ENCODE data around the gene GINS1.

The GINS1 gene

DNA sequence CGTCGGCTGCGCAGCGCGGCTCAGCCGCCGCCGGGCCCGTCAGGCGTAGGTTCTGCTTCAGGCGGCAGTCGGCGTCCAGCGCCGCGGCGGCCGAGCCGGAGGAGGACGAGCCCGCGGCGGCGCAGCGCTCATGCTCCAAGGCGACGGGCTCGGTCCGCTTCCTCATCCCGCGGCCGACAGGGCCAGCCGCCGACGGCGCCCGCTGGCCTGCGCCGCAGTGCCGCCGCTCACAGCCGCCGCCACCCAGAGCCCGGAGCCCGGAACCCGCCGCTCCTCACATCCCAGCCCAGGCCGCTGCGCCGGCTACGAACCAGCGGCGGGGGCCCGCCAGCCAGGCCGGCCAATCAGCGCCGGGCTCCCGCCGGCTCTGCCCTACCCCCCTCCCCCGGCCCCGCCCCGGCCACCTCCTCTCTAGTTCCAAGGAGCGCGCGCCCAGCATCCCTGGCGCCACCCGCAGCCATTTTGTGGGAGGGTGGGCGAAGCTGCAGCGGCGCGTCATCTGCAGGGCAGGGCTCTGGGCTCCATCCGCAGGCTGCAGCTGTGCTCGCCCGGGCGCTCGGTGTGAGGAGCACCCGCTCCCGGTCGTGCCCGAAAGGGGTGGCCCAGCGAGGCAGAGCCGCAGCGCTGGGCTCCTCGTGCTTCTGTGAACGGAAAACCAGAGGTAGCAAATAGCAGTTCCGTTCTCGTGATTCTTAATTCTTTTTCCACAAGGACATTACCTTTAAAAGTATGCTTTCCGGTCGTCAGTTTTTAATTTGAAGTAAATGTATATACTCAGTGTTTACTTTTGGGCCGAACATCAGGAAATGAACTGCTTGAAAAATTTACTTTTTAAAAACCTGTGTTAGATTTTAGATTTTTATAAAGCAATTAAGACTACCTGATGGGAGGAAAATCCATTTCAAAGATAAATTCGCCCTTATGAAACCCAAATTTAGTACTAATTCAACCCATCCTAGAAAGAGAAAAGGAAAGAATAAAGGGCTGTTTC lies 16.6 kb upstream of the GINS1 start, which contains the start of gene ABHD12:
Gene ABHD12 (minus strand): TSS at position 298 of the 991 bp plus-strand sequence. CDS start 132 bp downstream, at position 166.
- peak within 1 kb of the TSS; percentile 51; the same call in 1 of the 2 replicates for H3K9ac ChIP-seq
- H3K4me1 ChIP-seq (ENCODE audit: low read depth, poor library complexity, severe bottlenecking), result peaks cover 16% of the 10 kb centered on the region
- peaks cover 42% of the 10 kb centered on the region for H3K79me2 ChIP-seq (ENCODE audit: insufficient read depth, low read depth)
- no peak within 1 kb of the TSS for H3K4me3 ChIP-seq (IDR thresholded peaks at IDR 0.05; ENCODE audit: insufficient read depth, low read depth, low read length)
- peak within 1 kb of the TSS; percentile 61 for H3K27ac ChIP-seq
- no peak for TF ChIP-seq CTCF (conservative IDR thresholded peaks at IDR 0.05; ENCODE audit: low read depth, low read length)
- H4K20me1 ChIP-seq (ENCODE audit: insufficient read depth), result no peaks in the 10 kb centered on the region
- no peaks in the 10 kb centered on the region for H3K27me3 ChIP-seq (ENCODE audit: insufficient read depth, low read depth)
- H2AFZ ChIP-seq (ENCODE audit: low read depth), result peak within 1 kb of the TSS; percentile 38
- H3K4me2 ChIP-seq, result peak within 1 kb of the TSS; percentile 82
- no peaks in the 10 kb centered on the region for H3K36me3 ChIP-seq (ENCODE audit: insufficient read depth)

DNA sequence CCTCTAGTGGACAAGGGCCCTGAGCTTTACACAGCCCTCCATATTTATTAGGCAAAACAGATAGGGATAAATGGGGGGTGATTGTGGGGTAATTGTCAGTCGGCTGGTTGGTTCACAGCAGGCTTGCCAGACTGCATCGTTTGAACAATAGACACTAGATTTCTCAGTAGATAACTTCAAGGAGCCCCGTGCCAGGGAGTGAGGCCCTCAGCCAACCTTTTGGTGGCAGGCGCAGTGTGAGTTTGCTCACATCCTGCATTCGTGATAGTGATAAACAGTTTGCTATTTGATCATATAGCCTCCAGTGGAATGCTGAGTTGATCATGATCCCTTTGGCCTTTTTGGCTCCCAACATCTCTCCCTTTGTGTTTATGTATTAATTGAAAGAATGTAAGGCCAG lies 13.2 kb upstream of the GINS1 start:
- Histone ChIP-seq H3K36me3 (ENCODE audit: insufficient read depth) (no peaks in the 10 kb centered on the region), H3K9ac (no peak overlapping the region), H2AFZ (ENCODE audit: low read depth) (no peak overlapping the region), H3K79me2 (ENCODE audit: insufficient read depth, low read depth) (peaks cover 9% of the 10 kb centered on the region; the same call in 1 of the 2 replicates), H3K4me3 (IDR thresholded peaks at IDR 0.05; ENCODE audit: insufficient read depth, low read depth, low read length) (no peak overlapping the region), H4K20me1 (ENCODE audit: insufficient read depth) (no peaks in the 10 kb centered on the region), H3K4me2 (no peak overlapping the region), H3K27ac (no peak overlapping the region), H3K27me3 (ENCODE audit: insufficient read depth, low read depth) (no peaks in the 10 kb centered on the region), H3K4me1 (ENCODE audit: low read depth, poor library complexity, severe bottlenecking) (peaks cover 28% of the 10 kb centered on the region)
- TF ChIP-seq CTCF (conservative IDR thresholded peaks at IDR 0.05; ENCODE audit: low read depth, low read length), result no peak

GRCh38 chr20:25394996-25395395 lies 12.5 kb upstream of the GINS1 start:
- Histone ChIP-seq H3K27me3 (ENCODE audit: insufficient read depth, low read depth) (no peaks in the 10 kb centered on the region), H3K4me1 (ENCODE audit: low read depth, poor library complexity, severe bottlenecking) (peaks cover 30% of the 10 kb centered on the region), H3K4me3 (IDR thresholded peaks at IDR 0.05; ENCODE audit: insufficient read depth, low read depth, low read length) (no peak overlapping the region), H2AFZ (ENCODE audit: low read depth) (no peak overlapping the region), H3K36me3 (ENCODE audit: insufficient read depth) (no peaks in the 10 kb centered on the region), H3K79me2 (ENCODE audit: insufficient read depth, low read depth) (peaks cover 2% of the 10 kb centered on the region; the same call in 1 of the 2 replicates), H3K9ac (no peak overlapping the region), H3K4me2 (no peak overlapping the region), H4K20me1 (ENCODE audit: insufficient read depth) (no peaks in the 10 kb centered on the region), H3K27ac (no peak overlapping the region)
- no peak for TF ChIP-seq CTCF (conservative IDR thresholded peaks at IDR 0.05; ENCODE audit: low read depth, low read length)

DNA sequence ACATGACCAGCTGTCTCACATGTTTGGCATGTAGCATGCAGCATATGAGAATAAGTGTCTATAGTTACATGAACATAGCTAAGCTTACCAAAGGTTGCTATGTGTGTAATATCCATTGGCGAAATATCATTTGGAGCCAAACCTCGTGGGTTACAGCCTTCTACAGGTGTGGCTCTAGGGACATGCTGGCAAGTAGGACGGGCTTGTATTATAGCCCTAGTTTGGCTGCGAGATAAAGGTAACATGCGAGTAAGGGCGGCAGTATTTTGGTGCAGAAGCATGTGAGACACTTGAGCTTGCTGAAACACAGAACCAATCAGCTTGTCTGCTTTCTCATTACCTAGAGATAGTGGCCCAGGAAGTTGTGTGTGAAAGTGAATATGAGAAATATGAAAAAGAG lies 10.4 kb upstream of the GINS1 start:
- no peak for TF ChIP-seq CTCF (conservative IDR thresholded peaks at IDR 0.05; ENCODE audit: low read depth, low read length)
- Histone ChIP-seq H3K4me1 (ENCODE audit: low read depth, poor library complexity, severe bottlenecking) (peaks cover 24% of the 10 kb centered on the region), H3K27ac (no peak overlapping the region), H3K79me2 (ENCODE audit: insufficient read depth, low read depth) (no peaks in the 10 kb centered on the region), H2AFZ (ENCODE audit: low read depth) (no peak overlapping the region), H3K4me2 (no peak overlapping the region), H3K27me3 (ENCODE audit: insufficient read depth, low read depth) (no peaks in the 10 kb centered on the region), H3K36me3 (ENCODE audit: insufficient read depth) (no peaks in the 10 kb centered on the region), H3K9ac (no peak overlapping the region), H3K4me3 (IDR thresholded peaks at IDR 0.05; ENCODE audit: insufficient read depth, low read depth, low read length) (no peak overlapping the region), H4K20me1 (ENCODE audit: insufficient read depth) (no peaks in the 10 kb centered on the region)
